ENCODE data around the gene TRIM71.

The TRIM71 gene

DNA sequence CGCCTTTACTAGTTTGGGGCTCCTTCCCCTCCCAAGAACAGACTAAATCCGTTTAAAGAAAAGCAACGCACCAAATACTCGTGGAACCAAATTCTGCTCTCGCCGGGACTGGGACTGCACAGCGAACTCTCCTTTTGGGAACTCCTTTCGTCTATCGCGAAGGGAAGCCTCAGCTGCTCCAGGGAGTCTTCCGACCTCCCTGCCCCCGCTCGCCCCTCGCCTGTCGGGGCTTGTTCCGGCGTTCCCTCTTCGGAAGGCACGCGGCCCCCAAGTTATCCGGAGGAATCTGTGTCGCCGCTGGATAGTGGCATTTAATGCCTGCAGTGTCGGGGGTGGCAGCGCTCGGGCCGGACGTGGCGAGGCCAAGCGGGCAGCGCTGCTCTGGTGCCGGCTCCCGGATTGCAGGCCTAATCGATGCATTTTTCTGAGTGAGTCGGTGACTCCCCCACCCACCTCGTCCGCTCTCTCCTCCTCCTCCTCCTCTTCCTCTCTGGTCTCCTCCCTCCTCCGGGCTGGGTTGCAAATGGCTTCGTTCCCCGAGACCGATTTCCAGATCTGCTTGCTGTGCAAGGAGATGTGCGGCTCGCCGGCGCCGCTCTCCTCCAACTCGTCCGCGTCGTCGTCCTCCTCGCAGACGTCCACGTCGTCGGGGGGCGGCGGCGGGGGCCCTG is at the start of gene TRIM71:
TRIM71 (plus strand) TSS at position 440 of the 671 bp plus-strand sequence; CDS start at position 524, 84 bp downstream.
- H3K4me3 ChIP-seq (ENCODE audit: low read depth, low read length, poor library complexity, severe bottlenecking): no peak within 1 kb of the TSS
- H3K27ac ChIP-seq (ENCODE audit: low read depth, low read length, poor library complexity, severe bottlenecking): no peak within 1 kb of the TSS
- H3K9me2 ChIP-seq (ENCODE audit: low read depth, low read length): no peaks in the 10 kb centered on the region
- no peaks in the 10 kb centered on the region; the same call in 1 of the 2 replicates for H3K36me3 ChIP-seq (ENCODE audit: insufficient read depth, low read length)
- no peaks in the 10 kb centered on the region for H3K4me1 ChIP-seq (ENCODE audit: insufficient read depth, low read length, severe bottlenecking)
- H4K20me1 ChIP-seq (ENCODE audit: insufficient read depth, low read length): no peaks in the 10 kb centered on the region
- H2AFZ ChIP-seq (ENCODE audit: low read length): no peak within 1 kb of the TSS
- no peaks in the 10 kb centered on the region for H3K79me2 ChIP-seq (ENCODE audit: insufficient read depth, low read length)
- no peak for TF ChIP-seq EZH2 (IDR thresholded peaks at IDR 0.05; ENCODE audit: borderline replicate concordance, low read length)
- TF ChIP-seq, protein P1, sequence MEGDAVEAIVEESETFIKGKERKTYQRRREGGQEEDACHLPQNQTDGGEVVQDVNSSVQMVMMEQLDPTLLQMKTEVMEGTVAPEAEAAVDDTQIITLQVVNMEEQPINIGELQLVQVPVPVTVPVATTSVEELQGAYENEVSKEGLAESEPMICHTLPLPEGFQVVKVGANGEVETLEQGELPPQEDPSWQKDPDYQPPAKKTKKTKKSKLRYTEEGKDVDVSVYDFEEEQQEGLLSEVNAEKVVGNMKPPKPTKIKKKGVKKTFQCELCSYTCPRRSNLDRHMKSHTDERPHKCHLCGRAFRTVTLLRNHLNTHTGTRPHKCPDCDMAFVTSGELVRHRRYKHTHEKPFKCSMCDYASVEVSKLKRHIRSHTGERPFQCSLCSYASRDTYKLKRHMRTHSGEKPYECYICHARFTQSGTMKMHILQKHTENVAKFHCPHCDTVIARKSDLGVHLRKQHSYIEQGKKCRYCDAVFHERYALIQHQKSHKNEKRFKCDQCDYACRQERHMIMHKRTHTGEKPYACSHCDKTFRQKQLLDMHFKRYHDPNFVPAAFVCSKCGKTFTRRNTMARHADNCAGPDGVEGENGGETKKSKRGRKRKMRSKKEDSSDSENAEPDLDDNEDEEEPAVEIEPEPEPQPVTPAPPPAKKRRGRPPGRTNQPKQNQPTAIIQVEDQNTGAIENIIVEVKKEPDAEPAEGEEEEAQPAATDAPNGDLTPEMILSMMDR (IDR thresholded peaks at IDR 0.05; ENCODE audit: low read length): no peak
- no peaks in the 10 kb centered on the region for H3K9me3 ChIP-seq (ENCODE audit: low read length)
- H3K4me2 ChIP-seq (ENCODE audit: low read length): no peak within 1 kb of the TSS
- H3K9ac ChIP-seq (ENCODE audit: low read length): no peak within 1 kb of the TSS
- H3F3A ChIP-seq (ENCODE audit: insufficient read depth, low read length): no peaks in the 10 kb centered on the region
- H3K27me3 ChIP-seq (ENCODE audit: insufficient read depth, low read length): no peaks in the 10 kb centered on the region; the same call in 1 of the 2 replicates

DNA sequence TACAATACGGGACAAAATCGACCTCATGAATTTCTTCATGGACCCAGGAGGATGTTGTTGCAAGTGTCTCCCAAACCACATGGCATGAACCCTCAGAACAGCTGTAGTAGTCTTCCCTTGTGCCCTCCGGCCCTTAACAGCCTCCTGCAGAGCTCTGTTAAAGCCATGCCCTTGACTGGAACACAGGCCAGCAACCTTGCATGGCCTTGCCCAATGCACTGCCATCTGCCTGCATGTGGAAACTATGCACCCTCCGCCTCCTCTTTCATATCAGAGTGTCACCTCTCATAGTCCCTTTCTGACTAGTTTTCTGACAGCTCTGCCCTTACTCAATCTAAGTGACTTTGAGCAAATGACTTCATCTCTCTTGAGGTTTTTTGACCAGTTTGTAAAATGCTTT is 39.4 kb upstream of the TRIM71 start:
- no peak for TF ChIP-seq EZH2 (IDR thresholded peaks at IDR 0.05; ENCODE audit: borderline replicate concordance, low read length)
- TF ChIP-seq, protein P1 (IDR thresholded peaks at IDR 0.05; ENCODE audit: low read length): no peak
- H3K9me2 ChIP-seq (ENCODE audit: low read depth, low read length): no peaks in the 10 kb centered on the region
- H3K36me3 ChIP-seq (ENCODE audit: insufficient read depth, low read length): peaks cover 23% of the 10 kb centered on the region
- no peak overlapping the region for H3K4me3 ChIP-seq (ENCODE audit: low read depth, low read length, poor library complexity, severe bottlenecking)
- no peaks in the 10 kb centered on the region for H3K27me3 ChIP-seq (ENCODE audit: insufficient read depth, low read length)
- H2AFZ ChIP-seq (ENCODE audit: low read length): no peak overlapping the region
- H3K79me2 ChIP-seq (ENCODE audit: insufficient read depth, low read length): no peaks in the 10 kb centered on the region
- no peak overlapping the region for H3K27ac ChIP-seq (ENCODE audit: low read depth, low read length, poor library complexity, severe bottlenecking)
- H3K9ac ChIP-seq (ENCODE audit: low read length): no peak overlapping the region
- H3K4me2 ChIP-seq (ENCODE audit: low read length): no peak overlapping the region
- H4K20me1 ChIP-seq (ENCODE audit: insufficient read depth, low read length): no peaks in the 10 kb centered on the region
- H3K4me1 ChIP-seq (ENCODE audit: insufficient read depth, low read length, severe bottlenecking): peaks cover 7% of the 10 kb centered on the region
- H3F3A ChIP-seq (ENCODE audit: insufficient read depth, low read length): no peaks in the 10 kb centered on the region
- H3K9me3 ChIP-seq (ENCODE audit: low read length): no peaks in the 10 kb centered on the region

DNA sequence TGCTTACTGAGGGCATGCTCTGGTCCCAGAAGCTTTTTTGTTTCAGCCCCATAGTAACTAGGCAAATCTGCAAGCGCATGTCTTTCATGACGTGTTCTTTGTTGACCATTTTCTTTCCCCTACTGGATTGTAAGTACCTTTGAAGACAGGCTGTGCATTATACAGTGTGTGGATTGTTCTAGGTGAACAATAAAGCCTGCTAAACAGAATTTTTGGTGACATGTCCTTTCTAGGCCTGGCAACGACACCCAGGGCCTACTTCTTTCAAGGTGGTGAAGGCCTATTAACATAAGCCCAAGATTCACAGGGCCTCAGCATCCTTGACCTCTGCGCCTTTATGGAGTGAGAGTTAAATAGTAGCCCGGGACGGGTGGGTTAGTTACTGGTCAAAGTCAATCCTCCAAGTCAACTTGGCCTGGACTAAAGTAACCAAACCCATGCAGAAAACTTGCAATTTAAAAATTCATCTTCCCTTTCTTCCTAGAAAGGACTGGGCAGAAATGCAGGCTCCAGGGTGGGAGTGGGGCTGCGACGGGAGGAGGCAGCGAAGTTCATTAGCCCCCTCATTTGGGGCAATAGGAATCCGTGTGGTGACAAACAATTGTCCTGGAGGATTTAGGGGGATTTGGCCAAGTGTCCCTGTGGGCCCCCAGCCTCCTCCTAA is 37.6 kb upstream of the TRIM71 start:
- peak overlapping the region; percentile 58 for H3K4me3 ChIP-seq (ENCODE audit: low read depth, low read length, poor library complexity, severe bottlenecking)

More for the DNA sequence above, 37.6 kb upstream of the TRIM71 start:
- no peaks in the 10 kb centered on the region for H4K20me1 ChIP-seq (ENCODE audit: insufficient read depth, low read length)
- no peak for TF ChIP-seq EZH2 (IDR thresholded peaks at IDR 0.05; ENCODE audit: borderline replicate concordance, low read length)
- TF ChIP-seq, protein P1 (IDR thresholded peaks at IDR 0.05; ENCODE audit: low read length): no peak
- no peak overlapping the region for H2AFZ ChIP-seq (ENCODE audit: low read length)
- no peaks in the 10 kb centered on the region for H3K9me3 ChIP-seq (ENCODE audit: low read length)
- H3K79me2 ChIP-seq (ENCODE audit: insufficient read depth, low read length): no peaks in the 10 kb centered on the region
- H3K4me1 ChIP-seq (ENCODE audit: insufficient read depth, low read length, severe bottlenecking): peaks cover 7% of the 10 kb centered on the region
- no peak overlapping the region for H3K27ac ChIP-seq (ENCODE audit: low read depth, low read length, poor library complexity, severe bottlenecking)
- H3K9ac ChIP-seq (ENCODE audit: low read length): peak overlapping the region; percentile 56; the same call in 1 of the 2 replicates
- no peaks in the 10 kb centered on the region for H3K9me2 ChIP-seq (ENCODE audit: low read depth, low read length)
- H3K27me3 ChIP-seq (ENCODE audit: insufficient read depth, low read length): no peaks in the 10 kb centered on the region
- no peaks in the 10 kb centered on the region for H3F3A ChIP-seq (ENCODE audit: insufficient read depth, low read length)
- H3K4me2 ChIP-seq (ENCODE audit: low read length): peak overlapping the region; percentile 87
- H3K36me3 ChIP-seq (ENCODE audit: insufficient read depth, low read length): peaks cover 9% of the 10 kb centered on the region; the same call in 1 of the 2 replicates
